A549 (cell line): Measurements from ENCODE around the gene SMIM21. TPM values are rescaled to one million over a fixed set of nuclear protein-coding genes. Genes with fewer than 3 reads are reported as not detected.

Experiments
- ATAC-seq, 2 experiments: fragments of 200-7000 bp in 1 of 2; fragments of >200 bp in 1 of 2; cut with Nextera tagmentation in 1 of 2; cut with Tn5 transposase in 1 of 2; 3 replicates each; pipeline versions ENCODE4 v1.8.0 to v1.9.1; 2018 to 2020; ENCODE audit warnings: mild to moderate bottlenecking in 1 of 2, moderate library complexity in 1 of 2
- CTCF ChIA-PET: fragments of 300-600 bp; sonication (Branson Sonifier 250); formaldehyde crosslinking; extraction: SDS; loops from one replicate; lab custom pipeline; 2021; ENCODE audit warnings: antibody characterized with exemption, inconsistent platforms; lab: Yijun Ruan, JAX
- POLR2A ChIA-PET: fragments of 350-600 bp; formaldehyde crosslinking; extraction: SDS; loops from one replicate; lab custom pipeline; 2021; ENCODE audit warnings: antibody characterized with exemption, inconsistent platforms; lab: Yijun Ruan, JAX
- DNase-seq, 2 experiments: peaks; one replicate each; pipeline versions ENCODE4 v3.0.0 to v3.0.0-alpha.2; 2011 to 2016; ENCODE audit warnings: low read depth in 1 of 2, low spot score in 1 of 2
- FAIRE-seq: peaks from 2 replicates; lab custom pipeline; 2011; peaks lifted over from hg19 to GRCh38; lab: Jason Lieb, UNC
- H3K27ac ChIP-seq, 2 experiments: fragments of >200 bp; sonication (Bioruptor Twin); formaldehyde crosslinking; 3 replicates each; pipeline ENCODE4 v1.5.1; 2016 to 2017
- H3K4me1 ChIP-seq: fragments of >200 bp; sonication (Bioruptor Twin); formaldehyde crosslinking; 3 replicates; pipeline ENCODE4 v1.6.1; 2016
- H3K4me2 ChIP-seq: fragments of >200 bp; sonication (Bioruptor Twin); formaldehyde crosslinking; 3 replicates; pipeline ENCODE4 v1.6.1; 2016
- H3K4me3 ChIP-seq: fragments of >200 bp; sonication (Bioruptor Twin); formaldehyde crosslinking; 3 replicates; pipeline ENCODE4 v1.5.1; 2016
- H3K9me3 ChIP-seq: fragments of >200 bp; sonication (Bioruptor Twin); formaldehyde crosslinking; 3 replicates; pipeline ENCODE4 v1.6.1; 2016
- BCL3 ChIP-seq: fragments of >200 bp; sonication (Bioruptor Twin); formaldehyde crosslinking; IDR thresholded peaks from 3 replicates; pipeline ENCODE4 v1.6.1; 2016
- CBX2 ChIP-seq: fragments of 200-600 bp; sonication (generic); IDR thresholded peaks from 2 replicates; pipeline ENCODE4 v1.6.1; 2016; ENCODE audit warnings: low read depth, mild to moderate bottlenecking, borderline replicate concordance
- CBX8 ChIP-seq: fragments of 200-600 bp; sonication (generic); IDR thresholded peaks from 2 replicates; pipeline ENCODE4 v1.6.1; 2016
- CEBPB ChIP-seq, 2 experiments: fragments of >200 bp in 1 of 2; sonication (Bioruptor Twin) in 1 of 2; formaldehyde crosslinking in 1 of 2; IDR thresholded peaks; 2 replicates each; pipeline ENCODE4 v1.6.1; 2012 to 2016
- CHD2 ChIP-seq: fragments of 150-350 bp; IDR thresholded peaks from 2 replicates; pipeline ENCODE4 v1.6.1; 2014; ENCODE audit warnings: low read length; ENCODE audit not compliant: partially characterized antibody
- CHD4 ChIP-seq: fragments of 200-600 bp; sonication (generic); IDR thresholded peaks from 2 replicates; pipeline ENCODE4 v1.6.1; 2016; ENCODE audit warnings: antibody characterized with exemption, mild to moderate bottlenecking, borderline replicate concordance
- E2F6 ChIP-seq: IDR thresholded peaks from 2 replicates; pipeline ENCODE4 v1.6.1; 2012; ENCODE audit warnings: low read depth, borderline replicate concordance
- EHF ChIP-seq: fragments of 250-450 bp; sonication (Bioruptor Pico); IDR thresholded peaks from 2 replicates; pipeline ENCODE4 v1.5.0; 2020; ENCODE audit warnings: mild to moderate bottlenecking
- FOSL2 ChIP-seq, 2 experiments: fragments of 450-650 bp in 1 of 2; fragments of >200 bp in 1 of 2; sonication (Bioruptor Twin) in 1 of 2; formaldehyde crosslinking; IDR thresholded peaks; 2 replicates each; pipeline versions ENCODE4 v1.5.0 to v1.6.1; 2016 to 2020; ENCODE audit warnings: mild to moderate bottlenecking in 1 of 2, moderate library complexity in 1 of 2
- FOXS1 ChIP-seq: fragments of 250-450 bp; sonication (Bioruptor Pico); IDR thresholded peaks from 2 replicates; pipeline ENCODE4 v1.5.0; 2020; ENCODE audit warnings: mild to moderate bottlenecking, moderate library complexity
- HDAC2 ChIP-seq: fragments of 200-600 bp; sonication (generic); IDR thresholded peaks from 2 replicates; pipeline ENCODE4 v1.6.1; 2016
- HOXB13 ChIP-seq: fragments of 250-450 bp; sonication (Bioruptor Pico); IDR thresholded peaks from 2 replicates; pipeline ENCODE4 v1.5.0; 2020; ENCODE audit warnings: low read depth, mild to moderate bottlenecking, moderate library complexity
- MAFK ChIP-seq: fragments of 450-650 bp; IDR thresholded peaks from 2 replicates; pipeline ENCODE4 v1.6.1; 2014; ENCODE audit not compliant: partially characterized antibody
- MAZ ChIP-seq: fragments of 150-350 bp; IDR thresholded peaks from 2 replicates; pipeline ENCODE4 v1.6.1; 2014; ENCODE audit warnings: antibody characterized with exemption, low read depth, low read length, borderline replicate concordance
- NR3C1 ChIP-seq: fragments of >200 bp; sonication (Bioruptor Twin); formaldehyde crosslinking; IDR thresholded peaks from 3 replicates; pipeline ENCODE4 v1.6.1; 2017
- REST ChIP-seq: fragments of 200-600 bp; sonication (generic); IDR thresholded peaks from 2 replicates; pipeline ENCODE4 v1.6.1; 2016; ENCODE audit warnings: antibody characterized with exemption, mild to moderate bottlenecking, moderate library complexity
- ZSCAN20 ChIP-seq: fragments of 250-450 bp; sonication (Bioruptor Pico); IDR thresholded peaks from 2 replicates; pipeline ENCODE4 v1.8.0; 2022; ENCODE audit warnings: mild to moderate bottlenecking, moderate library complexity
- WGBS: methylation state at CpG from one replicate; pipeline ENCODE4 v1.1.6; 2017; ENCODE audit errors: missing lambda C conversion rate; 5-methylcytosine and 5-hydroxymethylcytosine counted together
- polyA plus RNA-seq, 4 experiments: library from polyadenylated mRNA; depleted of rRNA in 3 of 4; stranded (reverse); fragments of >200 nt; fragmentation: RNase III in 1 of 4; extraction: RNeasy Plus Mini Kit Qiagen cat#74134 plus additional on column Dnase treatment in 1 of 4; gene quantifications; 2 replicates in 3 of 4; 3 replicates in 1 of 4; pipeline ENCODE4 v1.2.3, GENCODE V29; 2011 to 2017

Gene SMIM21
- polyA plus RNA-seq, 2 of the 4 experiments (the other 2 are of a cell fraction), result not detected

DNA sequence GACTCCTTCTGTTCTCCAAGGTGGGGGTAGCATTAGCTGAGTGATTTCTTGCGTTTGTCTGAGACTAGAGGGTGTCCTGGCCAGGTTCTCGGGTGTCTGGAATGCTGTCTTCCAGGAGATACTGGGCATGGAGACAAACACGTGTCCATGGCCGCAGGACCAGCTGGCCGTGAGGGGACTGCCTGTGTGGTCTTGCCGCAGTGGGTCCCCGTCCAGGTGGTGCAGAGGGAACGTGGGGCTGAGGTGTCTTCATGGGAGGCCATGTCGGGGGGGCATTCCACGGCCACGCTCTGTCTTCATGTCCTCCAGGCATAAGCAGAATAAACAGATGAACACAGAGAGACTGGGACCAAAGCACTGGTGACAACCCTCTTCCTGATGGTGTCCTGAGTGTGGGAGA lies 66.6 kb downstream of the SMIM21 start:
- Histone ChIP-seq H3K4me1 (no peaks in the 10 kb centered on the region), H3K9me3 (no peaks in the 10 kb centered on the region), H3K27ac (no peak overlapping the region), H3K4me3 (no peak overlapping the region), H3K4me2 (no peak overlapping the region)
- no peak for ATAC-seq
- DNase-seq, result no peak
- WGBS, result 57% methylated on average over 10 of the region's 11 CpGs
- TF ChIP-seq CHD2 (no peak), CBX8 (no peak), ZSCAN20 (CRISPR knock-in tag) (no peak), FOSL2 (IDR thresholded peaks at IDR 0.05) (no peak), FOSL2 (CRISPR knock-in tag; IDR thresholded peaks at IDR 0.05) (no peak), HOXB13 (CRISPR knock-in tag) (no peak), CBX2 (no peak), FOXS1 (CRISPR knock-in tag) (no peak), MAFK (no peak), NR3C1 (no peak), CHD4 (no peak), E2F6 (no peak), MAZ (no peak), BCL3 (no peak), REST (no peak), HDAC2 (no peak), EHF (CRISPR knock-in tag) (no peak)
- ChIA-PET POLR2A (no interaction called here), CTCF (no interaction called here)
- no peak for FAIRE-seq

DNA sequence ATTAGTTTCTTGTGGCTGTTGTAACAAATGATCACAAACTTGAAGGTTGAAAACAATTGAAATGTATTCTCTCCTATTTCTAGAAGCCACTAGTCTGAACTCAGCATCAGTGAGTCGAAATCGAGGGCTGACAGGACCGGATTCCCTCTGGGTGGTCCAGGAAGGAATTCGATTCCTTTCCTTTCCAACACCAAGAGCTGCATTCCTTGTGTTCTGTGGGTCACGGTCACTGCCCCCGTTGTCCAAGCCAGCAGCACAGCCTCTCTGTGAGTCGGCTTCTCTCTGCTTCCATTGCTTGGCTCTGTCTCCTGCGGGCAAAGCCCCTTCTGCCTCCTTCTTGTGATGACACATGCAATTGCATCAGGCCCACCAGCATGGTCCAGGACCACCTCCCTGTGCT lies 67.3 kb downstream of the SMIM21 start:
- H3K4me2 ChIP-seq, result no peak overlapping the region
- no peak for ATAC-seq
- CTCF ChIA-PET, result no interaction called here
- no peak for FAIRE-seq
- H3K4me1 ChIP-seq, result no peaks in the 10 kb centered on the region
- H3K9me3 ChIP-seq, result no peaks in the 10 kb centered on the region
- POLR2A ChIA-PET, result no interaction called here
- H3K4me3 ChIP-seq, result no peak overlapping the region
- DNase-seq, result no peak
- WGBS, result 34% methylated on average over 8 of the region's 8 CpGs
- TF ChIP-seq CEBPB (IDR thresholded peaks at IDR 0.05), result no peak
- no peak overlapping the region for H3K27ac ChIP-seq

Other genes with a start within 250 kb of the SMIM21 start
- 18.5 and 19.0 TPM in 2 replicates for gene PTGR3, start 218.6 kb downstream of the SMIM21 start, polyA plus RNA-seq (2011; rRNA removed)
- gene PTGR3, start 218.6 kb downstream of the SMIM21 start, polyA plus RNA-seq (2017; fragmentation: RNase III; extraction: RNeasy Plus Mini Kit Qiagen cat#74134 plus additional on column Dnase treatment), result 6.3 to 7.2 TPM (median 7.2 TPM) in 3 replicates
- 2.2 and 2.9 TPM in 2 replicates for gene TSHZ1, start 216.9 kb downstream of the SMIM21 start, polyA plus RNA-seq (2011; rRNA removed)
- 2.7 to 3.0 TPM (median 2.8 TPM) in 3 replicates for gene TSHZ1, start 216.9 kb downstream of the SMIM21 start, polyA plus RNA-seq (2017; fragmentation: RNase III; extraction: RNeasy Plus Mini Kit Qiagen cat#74134 plus additional on column Dnase treatment)